ENCODE results near the gene PTGIS. TPM values are rescaled to one million over a fixed set of nuclear protein-coding genes. Genes with fewer than 3 reads are reported as not detected.

The PTGIS gene
- total and polyA plus RNA-seq, 2 donors (not counting 3 experiments of a cell fraction or from before 2014, with no cell fraction given), result 6.2 to 11.8 TPM

DNA sequence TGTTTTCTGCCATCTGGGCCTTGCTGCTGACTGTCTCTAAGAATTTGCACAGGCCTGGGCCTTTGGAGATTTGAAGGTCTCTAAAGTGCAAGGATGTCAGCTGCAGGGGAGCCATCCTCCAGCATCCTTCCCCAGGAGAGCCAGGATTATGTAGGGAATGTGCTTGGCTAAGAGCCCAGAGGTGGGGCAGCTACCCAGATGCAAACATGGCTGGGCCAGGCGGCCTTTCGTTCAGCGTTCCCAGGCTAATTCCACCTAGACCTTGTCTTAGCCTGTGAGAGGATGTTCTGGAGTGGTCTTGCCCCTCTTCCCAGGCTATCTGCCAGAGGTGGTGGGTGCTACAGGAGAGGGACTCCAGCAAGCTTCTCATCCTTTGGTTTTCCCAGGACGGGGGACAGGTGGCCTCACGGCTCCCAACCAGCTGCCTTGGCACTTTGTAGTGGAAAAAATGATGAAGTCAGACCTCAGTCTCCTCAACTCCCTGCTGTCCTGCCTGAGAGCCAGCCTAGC, 7.7 kb upstream of the PTGIS start:
- H3K9me1 ChIP-seq (replicated peaks; ENCODE audit: control insufficient read depth, extremely low read depth, insufficient read depth, low read length), result no peaks in the 10 kb centered on the region
- TF ChIP-seq POLR2AphosphoS5 (IDR thresholded peaks at IDR 0.05; ENCODE audit: insufficient read depth, low read depth, low read length) (no peak), EZH2 (IDR thresholded peaks at IDR 0.05; ENCODE audit: borderline replicate concordance, low read depth, low read length, severe bottlenecking) (no peak), MYC (IDR thresholded peaks at IDR 0.05; ENCODE audit: low read depth, low read length) (no peak), FOS (IDR thresholded peaks at IDR 0.05; ENCODE audit: borderline replicate concordance, insufficient read depth, low read length) (no peak), CTCF (IDR thresholded peaks at IDR 0.05; ENCODE audit: extremely low read depth in 1 of 2, insufficient read depth in 1 of 2, low read depth in 1 of 2, low read length in 2 of 2) (no peak), JUN (IDR thresholded peaks at IDR 0.05; ENCODE audit: borderline replicate concordance, insufficient read depth, insufficient read length, low read depth) (no peak), POLR2A (IDR thresholded peaks at IDR 0.05; ENCODE audit: low read depth, low read length) (no peak), MAX (IDR thresholded peaks at IDR 0.05; ENCODE audit: insufficient read depth, insufficient read length) (no peak), GATA2 (IDR thresholded peaks at IDR 0.05; ENCODE audit: insufficient read depth, insufficient read length, low read depth, low read length) (no peak)
- no peak overlapping the region for H3K4me3 ChIP-seq (replicated peaks in 1 of 3; ENCODE audit: insufficient read depth in 1 of 3, low read depth in 1 of 3, low read length in 3 of 3)
- H3K4me1 ChIP-seq (ENCODE audit: control insufficient read depth, extremely low read depth, insufficient read depth, low read length), result no peaks in the 10 kb centered on the region
- no peaks in the 10 kb centered on the region for H3K9me3 ChIP-seq (replicated peaks; ENCODE audit: control insufficient read depth, insufficient read depth, low read length)
- H3K9ac ChIP-seq (replicated peaks; ENCODE audit: extremely low read depth, insufficient read depth, low read length), result no peak overlapping the region
- intact Hi-C loops (cut with micrococcal nuclease), result no loop called here
- H3K27me3 ChIP-seq (ENCODE audit: control insufficient read depth in 2 of 2, insufficient read depth in 2 of 2, low read length in 2 of 2), result no peaks in the 10 kb centered on the region
- no peak overlapping the region for H2AFZ ChIP-seq (ENCODE audit: low read depth, low read length)
- ChIA-PET CTCF (interaction anchor here (0.6 kb wide), 1 partner anchor 34 kb away, joined by 3 read pairs; no protein-coding TSS in a partner anchor), POLR2A (no interaction called here)
- no peaks in the 10 kb centered on the region for H3K36me3 ChIP-seq (ENCODE audit: control insufficient read depth in 2 of 2, extremely low read depth in 1 of 2, insufficient read depth in 2 of 2, low read length in 2 of 2)
- H3K4me2 ChIP-seq (ENCODE audit: insufficient read depth, low read length), result no peak overlapping the region
- no peaks in the 10 kb centered on the region for H3K79me2 ChIP-seq (ENCODE audit: control insufficient read depth, insufficient read depth, low read length)
- no peak for DNase-seq (ENCODE audit: low read depth, low spot score)
- BruUV-seq (replicated peaks), result no TSS peak
- FAIRE-seq, result no peak
- dilution Hi-C loops (cut with MboI; ENCODE audit: extremely low pct_ligation_motif_present, low sequenced_read_pairs), result no loop called here
- no peak overlapping the region for H3K27ac ChIP-seq (ENCODE audit: insufficient read depth, low read depth, low read length)
- no peaks in the 10 kb centered on the region for H4K20me1 ChIP-seq (replicated peaks; ENCODE audit: control insufficient read depth, extremely low read depth, insufficient read depth, low read length)
